ENCODE data around the gene CD99L2. TPM values are rescaled to one million over a fixed set of nuclear protein-coding genes. Genes with fewer than 3 reads are reported as not detected.
A peak's percentile ranks its signal among the peaks of the same experiment; 100 is the strongest.

The CD99L2 gene
- total and polyA plus RNA-seq, 2 of the 8 experiments (the other 6 are each of a cell fraction or from before 2014, with no cell fraction given) = 8.0 to 8.5 TPM

- H3K23ac ChIP-seq (ENCODE audit: insufficient read length) = no peak overlapping the region
- H3K36me3 ChIP-seq (ENCODE audit: control insufficient read depth in 2 of 4, insufficient read depth in 4 of 4, low read length in 3 of 4) = peaks cover 0 to 9% (median 1%) of the 10 kb centered on the region in 4 experiments; a peak in 3 of 8 replicates
- no peak overlapping the region for H3K9ac ChIP-seq (replicated peaks in 1 of 4; ENCODE audit: extremely low read depth in 1 of 4, low read depth in 3 of 4, low read length in 3 of 4)
- no peaks in the 10 kb centered on the region for H3K23me2 ChIP-seq (ENCODE audit: low read depth, low read length)
- H3K79me1 ChIP-seq (ENCODE audit: low read depth, low read length) = no peaks in the 10 kb centered on the region
- H4K8ac ChIP-seq (ENCODE audit: extremely low read depth, insufficient read depth, low read length) = no peak overlapping the region; the same call in 1 of the 2 replicates
- H2BK5ac ChIP-seq (ENCODE audit: low read depth, low read length) = no peak overlapping the region
- WGBS, 2 experiments (ENCODE audit: extremely low coverage in 1 of 2, insufficient coverage in 1 of 2, insufficient read length in 1 of 2, insufficient replicate concordance in 2 of 2, low coverage in 1 of 2, low lambda C conversion rate in 2 of 2, missing lambda C conversion rate in 1 of 2) = 28% methylated on average over 15 of the region's 26 CpGs; no CpG with 5 or more reads in 1 of the 2 experiments
- H3K56ac ChIP-seq (replicated peaks; ENCODE audit: insufficient read length, low read depth, low read length) = no peak overlapping the region
- no peak overlapping the region for H2BK20ac ChIP-seq (ENCODE audit: low read length)
- H2BK15ac ChIP-seq (ENCODE audit: low read length) = no peak overlapping the region
- CTCF ChIA-PET (ENCODE audit: partially characterized antibody) = interaction anchor here (0.6 to 3.5 kb wide), 30 partner anchors 9 to 915 kb away, joined by 3 to 40 read pairs (median 4); no protein-coding TSS in a partner anchor
- H3K27me3 ChIP-seq (replicated peaks in 1 of 4; ENCODE audit: control insufficient read depth in 3 of 4, extremely low read depth in 1 of 4, insufficient read depth in 3 of 4, low read length in 3 of 4) = no peaks in the 10 kb centered on the region
- H4K91ac ChIP-seq (replicated peaks; ENCODE audit: insufficient read length, low read length) = no peak overlapping the region
- no peaks in the 10 kb centered on the region for H3K79me2 ChIP-seq (ENCODE audit: control insufficient read depth in 1 of 2, insufficient read depth in 2 of 2, low read length in 2 of 2)
- POLR2A ChIA-PET (ENCODE audit: partially characterized antibody) = interaction anchor here (0.6 to 1.6 kb wide), 5 partner anchors 124 to 217 kb away, joined by 3 to 7 read pairs (median 4); partner anchors contain the start of gene HMGB3
- peak; percentile 88 for FAIRE-seq
- TF ChIP-seq, protein P1, sequence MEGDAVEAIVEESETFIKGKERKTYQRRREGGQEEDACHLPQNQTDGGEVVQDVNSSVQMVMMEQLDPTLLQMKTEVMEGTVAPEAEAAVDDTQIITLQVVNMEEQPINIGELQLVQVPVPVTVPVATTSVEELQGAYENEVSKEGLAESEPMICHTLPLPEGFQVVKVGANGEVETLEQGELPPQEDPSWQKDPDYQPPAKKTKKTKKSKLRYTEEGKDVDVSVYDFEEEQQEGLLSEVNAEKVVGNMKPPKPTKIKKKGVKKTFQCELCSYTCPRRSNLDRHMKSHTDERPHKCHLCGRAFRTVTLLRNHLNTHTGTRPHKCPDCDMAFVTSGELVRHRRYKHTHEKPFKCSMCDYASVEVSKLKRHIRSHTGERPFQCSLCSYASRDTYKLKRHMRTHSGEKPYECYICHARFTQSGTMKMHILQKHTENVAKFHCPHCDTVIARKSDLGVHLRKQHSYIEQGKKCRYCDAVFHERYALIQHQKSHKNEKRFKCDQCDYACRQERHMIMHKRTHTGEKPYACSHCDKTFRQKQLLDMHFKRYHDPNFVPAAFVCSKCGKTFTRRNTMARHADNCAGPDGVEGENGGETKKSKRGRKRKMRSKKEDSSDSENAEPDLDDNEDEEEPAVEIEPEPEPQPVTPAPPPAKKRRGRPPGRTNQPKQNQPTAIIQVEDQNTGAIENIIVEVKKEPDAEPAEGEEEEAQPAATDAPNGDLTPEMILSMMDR (IDR thresholded peaks at IDR 0.05; ENCODE audit: control extremely low read depth in 1 of 3, insufficient read depth in 1 of 3, low read depth in 1 of 3, low read length in 3 of 3) = peak in 2 of 3 experiments; percentile 86 to 90; a peak in 3 of 4 replicates
- TF ChIP-seq TAF7 (optimal IDR thresholded peaks at IDR 0.05; ENCODE audit: borderline replicate concordance, low read depth, low read length) (peak; percentile 34), GABPA (IDR thresholded peaks at IDR 0.05; ENCODE audit: borderline replicate concordance, insufficient read depth, low read length) (peak; percentile 41; the same call in 1 of the 2 replicates), MAFK (IDR thresholded peaks at IDR 0.05; ENCODE audit: low read depth, low read length) (no peak), RAD21 (IDR thresholded peaks at IDR 0.05 in 1 of 2, conservative IDR thresholded peaks at IDR 0.05 in 1 of 2; ENCODE audit: low read depth in 2 of 2, low read length in 2 of 2) (peak; percentile 96 to 98)
- H3K9me3 ChIP-seq (ENCODE audit: insufficient read depth in 2 of 2, low read depth in 1 of 2, low read length in 1 of 2) = no peaks in the 10 kb centered on the region
- H3K4me3 ChIP-seq (ENCODE audit: extremely low read depth in 1 of 4, insufficient read depth in 2 of 4, low read depth in 3 of 4, low read length in 4 of 4) = no peak overlapping the region
- H3K27ac ChIP-seq (ENCODE audit: low read depth, low read length) = no peak overlapping the region
- no peaks in the 10 kb centered on the region for H4K20me1 ChIP-seq (replicated peaks in 1 of 2; ENCODE audit: control insufficient read depth in 1 of 2, insufficient read depth in 2 of 2, low read length in 2 of 2)
- H3K4ac ChIP-seq (replicated peaks; ENCODE audit: insufficient read length, low read depth, low read length) = no peak overlapping the region
- H2BK120ac ChIP-seq (replicated peaks; ENCODE audit: low read depth, low read length) = no peak overlapping the region
- no peak overlapping the region for H3K14ac ChIP-seq (ENCODE audit: insufficient read length)
- no peak overlapping the region; a peak in 1 of 4 replicates for H3K4me2 ChIP-seq (ENCODE audit: insufficient read depth in 1 of 2, low read depth in 2 of 2, low read length in 2 of 2)
- no peak overlapping the region for H4K5ac ChIP-seq (ENCODE audit: insufficient read length, low read depth, low read length)
- DNase-seq (ENCODE audit: low read depth in 1 of 2, low spot score in 2 of 2) = peak; percentile 21 to 92
- H2BK12ac ChIP-seq (ENCODE audit: low read depth, low read length) = no peak overlapping the region
- no peak overlapping the region for H2AFZ ChIP-seq (ENCODE audit: low read length)
- no peaks in the 10 kb centered on the region; a peak in 2 of 7 replicates for H3K4me1 ChIP-seq (replicated peaks in 1 of 4; ENCODE audit: control insufficient read depth in 3 of 4, insufficient read depth in 4 of 4, low read length in 3 of 4)
- H3K18ac ChIP-seq (ENCODE audit: extremely low read depth, low read length) = no peak overlapping the region; the same call in 1 of the 2 replicates
- H2AK5ac ChIP-seq (ENCODE audit: low read depth, low read length) = no peak overlapping the region
Measured at GRCh38 chrX:150772150-150772970, 126.1 kb downstream of the CD99L2 start.
